Fibroblast of skin of back (primary cell): ENCODE data around the gene CDIPT.
A peak's percentile ranks its signal among the peaks of the same experiment; 100 is the strongest.
"Not testable (repeated sequence)": the region's sequence is repeated elsewhere in the genome, so short reads cannot be mapped to it uniquely, and the experiment has no call there.

Experiments
- DNase-seq: peaks from one replicate; pipeline ENCODE4 v3.0.0-alpha.2; 2013

The CDIPT gene

GRCh38 chr16:29896841-29897240 lies 33.8 kb upstream of the CDIPT start:
- DNase-seq, result no peak

DNA sequence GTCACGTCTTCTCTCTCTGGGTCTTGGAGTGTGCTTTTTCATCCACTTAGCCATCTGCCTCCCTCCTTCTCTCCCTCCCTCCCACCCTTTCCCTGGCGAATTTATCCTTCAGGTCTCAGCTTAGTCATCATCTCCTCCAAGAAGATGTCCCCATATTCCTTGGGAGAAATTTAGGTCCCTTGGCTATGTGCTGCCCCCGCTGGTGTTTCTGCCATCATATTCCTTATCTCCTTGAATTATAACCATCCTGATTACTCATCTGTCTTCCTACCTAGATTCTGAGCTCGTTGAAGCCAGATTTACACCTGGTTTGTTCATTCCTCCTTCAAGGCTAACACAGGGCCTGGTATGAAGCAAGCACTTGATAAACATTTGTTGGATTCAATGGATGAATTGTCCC lies 31.3 kb upstream of the CDIPT start:
- DNase-seq, result no peak

DNA sequence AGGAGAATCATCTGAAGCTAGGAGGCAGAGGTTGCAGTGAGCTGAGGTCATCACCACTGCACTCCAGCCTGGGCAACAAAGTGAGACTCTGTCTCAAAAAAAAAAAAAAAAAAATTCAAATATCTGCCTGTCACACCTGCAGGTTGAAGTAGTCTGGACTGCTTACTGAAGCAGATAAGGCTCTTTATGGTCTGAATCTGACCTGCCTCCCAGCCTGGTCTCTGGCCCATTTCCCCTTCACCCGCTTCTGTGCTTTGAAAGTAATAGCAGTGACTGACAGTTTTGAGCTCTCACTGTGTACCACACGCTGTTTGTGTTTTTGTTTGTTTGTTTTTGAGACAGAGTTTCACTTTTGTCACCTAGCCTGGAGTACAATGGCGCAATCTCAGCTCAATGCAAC lies 30.5 kb upstream of the CDIPT start:
- no peak for DNase-seq

GRCh38 chr16:29892458-29892813 lies 29.4 kb upstream of the CDIPT start:
- no peak for DNase-seq

- DNase-seq, result no peak
Measured at GRCh38 chr16:29891525-29892457, 28.8 kb upstream of the CDIPT start.

DNA sequence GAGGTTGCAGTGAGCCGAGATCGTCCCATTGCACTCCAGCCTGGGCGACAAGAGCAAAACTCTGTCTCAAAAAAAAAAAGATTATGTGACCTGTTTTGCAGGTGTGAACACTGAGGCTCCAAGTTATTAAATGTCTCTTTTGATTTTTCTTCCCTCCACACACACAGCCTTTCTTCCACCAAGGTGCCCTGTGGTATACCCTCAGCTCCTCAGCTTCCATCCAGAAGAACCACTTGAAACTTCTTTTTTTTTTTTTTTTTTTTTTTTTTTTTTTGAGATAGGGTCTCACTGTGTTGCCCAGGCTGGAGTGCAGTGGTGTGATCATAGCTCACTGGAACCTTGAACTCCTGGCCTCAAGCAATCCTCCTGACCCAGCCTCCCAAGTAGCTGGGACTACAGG lies 26.3 kb upstream of the CDIPT start:
- DNase-seq, result not testable (repeated sequence)

DNA sequence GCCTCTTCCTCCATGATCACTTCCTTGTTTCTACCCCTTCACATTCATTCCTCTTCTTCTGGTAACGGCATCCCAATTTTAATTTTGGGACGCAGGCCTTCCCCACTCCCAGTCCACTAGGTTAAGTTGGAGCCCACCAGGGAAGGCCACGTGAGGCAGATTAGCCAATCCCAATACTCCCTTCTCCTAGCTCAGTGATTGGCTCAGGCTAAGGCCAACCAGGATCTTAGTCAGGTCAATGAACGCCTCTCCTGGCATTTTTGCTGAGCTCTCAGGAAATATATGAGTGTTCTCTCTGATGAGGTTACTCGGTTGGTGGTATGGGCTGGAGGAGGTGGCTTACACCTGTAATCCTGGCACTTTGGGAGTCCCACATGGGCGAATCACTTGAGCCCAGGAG lies 21.0 kb upstream of the CDIPT start:
- DNase-seq, result no peak

GRCh38 chr16:29881050-29881449 lies 18.0 kb upstream of the CDIPT start:
- DNase-seq, result no peak

DNA sequence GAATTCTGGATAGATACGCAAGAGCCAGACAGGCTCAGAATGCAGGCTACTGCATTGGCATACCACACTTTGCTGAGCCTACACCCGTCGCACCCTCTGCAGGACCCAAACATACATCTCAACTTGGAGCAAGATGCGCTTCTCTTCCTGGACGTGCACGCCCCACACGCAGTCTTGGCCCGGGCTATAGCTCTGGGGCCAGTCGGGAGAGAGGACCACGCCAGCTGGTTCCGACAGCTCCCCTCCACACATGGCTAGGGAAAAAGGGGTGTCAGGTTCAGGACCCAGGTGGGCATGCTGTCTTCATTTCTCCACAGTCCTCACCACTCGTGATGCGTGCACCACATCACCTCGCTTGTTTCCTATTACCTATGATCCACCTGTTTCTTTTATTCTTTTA lies 15.1 kb upstream of the CDIPT start:
- DNase-seq, result no peak

DNA sequence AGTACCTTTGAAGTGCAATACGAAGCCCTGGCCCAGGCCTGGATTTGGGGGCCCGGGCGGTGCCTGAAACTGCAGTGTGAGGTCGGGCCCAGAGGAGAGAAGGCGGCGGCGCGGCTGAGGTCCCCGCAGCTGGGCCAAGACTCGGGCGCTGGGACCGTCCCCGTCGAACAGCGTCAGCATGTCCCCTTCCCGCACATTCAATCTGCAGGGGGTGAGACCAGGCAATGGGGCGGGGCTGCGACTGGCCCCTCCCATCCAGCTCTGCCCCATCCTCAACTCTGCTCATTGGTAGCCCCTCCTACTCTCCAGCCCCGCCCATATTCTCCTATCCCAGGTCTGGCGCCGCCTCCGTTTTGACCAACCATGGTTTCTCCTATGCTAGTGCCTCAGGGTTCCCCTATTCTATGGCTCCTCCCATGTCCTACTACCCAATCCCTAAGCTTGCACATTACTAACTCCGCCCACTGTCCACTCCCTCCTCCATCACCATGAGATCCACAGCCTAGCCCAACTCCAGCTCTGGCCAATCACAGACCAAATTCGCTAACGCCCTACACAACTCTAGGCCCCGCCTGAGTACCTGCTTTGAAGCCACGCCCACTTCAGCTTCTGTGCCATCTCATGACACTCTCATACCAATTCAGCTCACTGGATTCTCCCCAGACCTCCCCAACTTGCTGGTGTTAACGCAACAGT lies 14.4 kb upstream of the CDIPT start:
- DNase-seq, result peak; percentile 45

DNA sequence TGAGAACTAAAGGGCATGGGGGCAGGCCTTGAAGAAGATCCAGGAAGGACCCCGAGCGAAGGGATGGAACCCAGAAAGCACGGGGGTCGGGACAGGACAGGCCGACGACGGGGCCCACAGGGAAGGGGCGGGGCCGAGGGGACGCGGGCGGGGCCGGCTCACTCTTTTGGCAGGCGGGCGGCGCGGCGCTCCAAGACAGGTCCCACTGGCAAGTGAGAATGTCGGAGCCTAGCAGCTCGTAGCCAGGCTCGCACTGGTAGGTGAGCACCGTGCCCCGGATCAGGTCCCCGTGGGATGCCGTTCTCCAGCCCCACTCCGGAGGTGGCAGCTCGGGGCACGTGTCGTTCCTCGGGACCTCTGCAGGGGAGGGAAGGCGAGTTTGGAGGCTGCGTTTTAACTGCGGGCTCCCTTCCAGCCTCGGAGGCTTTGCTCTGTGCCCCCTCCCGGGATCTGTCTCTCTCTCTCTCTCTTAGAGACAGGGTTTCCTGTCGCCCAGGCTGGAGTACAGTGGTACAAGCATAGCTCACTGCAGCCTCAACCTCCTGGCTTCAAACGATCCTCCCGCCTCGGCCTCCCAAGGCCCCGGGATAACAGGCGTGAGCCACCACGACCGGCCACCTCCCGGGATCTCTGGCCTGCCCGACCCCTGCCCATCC lies 13.7 kb upstream of the CDIPT start:
- DNase-seq, result no peak

GRCh38 chr16:29876217-29876593 lies 13.2 kb upstream of the CDIPT start:
- DNase-seq, result no peak

DNA sequence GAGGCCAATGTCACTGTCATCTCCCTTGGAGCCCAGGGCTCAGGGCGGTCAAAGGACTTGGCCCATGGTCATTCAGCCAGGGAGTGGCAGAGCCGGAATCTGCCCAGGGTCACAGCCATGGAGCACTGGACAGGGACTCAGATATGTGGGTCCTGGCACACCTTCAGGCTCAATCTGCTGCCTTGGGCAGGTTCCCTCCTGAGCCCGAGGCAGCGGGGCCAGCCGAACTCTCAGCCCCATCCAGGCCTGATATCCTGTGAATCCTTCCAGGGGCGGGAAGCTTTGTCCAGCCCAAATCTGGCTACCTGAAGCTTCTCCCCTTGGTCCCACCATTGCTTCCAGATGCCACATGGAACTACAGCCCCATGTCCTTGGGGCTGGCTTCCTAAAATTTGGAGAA lies 12.2 kb upstream of the CDIPT start:
- DNase-seq, result no peak

GRCh38 chr16:29873319-29873718 lies 10.3 kb upstream of the CDIPT start:
- no peak for DNase-seq

- no peak for DNase-seq
Measured at GRCh38 chr16:29871822-29872546, 9.0 kb upstream of the CDIPT start.

GRCh38 chr16:29869067-29869466 lies 6.0 kb upstream of the CDIPT start:
- not testable (repeated sequence) for DNase-seq

DNA sequence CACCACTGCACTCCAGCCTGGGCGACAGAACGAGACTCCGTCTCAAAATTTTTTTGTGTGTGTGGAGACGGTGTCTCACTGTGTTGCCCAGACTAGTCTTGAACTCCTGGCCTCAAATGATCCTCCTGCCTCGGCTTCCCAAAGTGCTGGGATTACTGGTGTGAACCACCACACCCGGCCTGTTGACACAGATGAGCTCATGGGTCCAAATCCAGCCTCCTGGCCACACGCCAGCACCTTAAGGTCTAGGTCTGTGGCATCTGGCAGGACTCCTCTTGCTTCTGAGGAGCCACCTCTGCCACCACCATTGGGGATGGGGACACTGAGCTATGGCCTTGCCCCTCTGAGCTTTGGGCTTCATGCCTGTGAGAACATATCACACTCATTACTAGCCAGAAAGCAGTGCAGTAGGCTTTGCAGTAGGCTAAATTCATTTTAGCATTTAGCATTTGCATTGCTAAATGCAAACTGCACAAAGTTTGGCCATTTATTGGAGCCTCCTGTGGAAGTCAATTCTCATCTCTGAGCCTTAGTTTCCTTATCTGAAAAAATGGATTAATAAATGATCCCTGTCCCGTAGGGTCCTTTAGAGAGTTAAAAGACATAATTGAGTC lies 5.5 kb upstream of the CDIPT start:
- DNase-seq, result no peak

GRCh38 chr16:29864205-29864604 lies 1.2 kb upstream of the CDIPT start:
- no peak for DNase-seq

DNA sequence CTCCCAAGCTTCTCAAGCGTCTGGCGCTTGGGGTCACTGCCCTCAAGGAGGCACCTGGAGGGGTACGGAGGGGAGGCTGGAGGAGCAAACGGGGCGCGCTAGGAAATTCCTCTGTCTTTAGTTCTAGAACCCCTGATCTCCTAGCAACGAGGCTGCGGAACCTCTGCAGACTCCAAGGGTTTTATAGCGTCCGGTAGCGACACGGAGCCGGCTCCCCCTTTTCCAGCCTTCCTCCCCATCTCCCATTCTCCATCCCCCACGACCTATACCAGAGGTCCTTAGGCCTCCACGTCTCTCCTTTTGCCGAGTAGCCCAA lies 601 bp upstream of the CDIPT start:
- DNase-seq, result no peak

- peak; percentile 26 for DNase-seq
Measured at GRCh38 chr16:29862383-29862883, 593 bp downstream of the CDIPT start.

GRCh38 chr16:29860218-29860617 lies 2.8 kb downstream of the CDIPT start:
- no peak for DNase-seq

- no peak for DNase-seq
Measured at GRCh38 chr16:29858974-29859373, 4.1 kb downstream of the CDIPT start.
